ENCODE measurements around the gene KRT1.

DNA sequence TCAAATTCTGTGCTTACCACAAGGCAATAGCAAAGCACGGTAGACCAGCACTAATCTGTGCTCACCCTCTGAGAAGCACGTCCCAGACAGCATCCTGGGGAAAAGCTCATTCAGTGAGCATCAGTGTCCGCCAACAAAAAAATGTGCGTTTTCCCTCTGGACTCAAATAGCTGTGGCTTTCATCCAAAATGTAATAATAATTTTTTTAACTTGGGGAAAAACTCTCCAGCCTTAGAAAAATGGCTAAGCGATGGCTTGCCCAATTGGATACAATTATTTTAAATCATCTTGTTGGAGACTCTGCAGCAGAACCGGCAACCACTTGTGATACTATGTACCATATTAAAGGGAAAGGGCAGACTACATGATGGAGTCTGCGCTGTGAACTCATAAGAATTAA lies 24.3 kb upstream of the KRT1 start:
- TF ChIP-seq, protein P1, sequence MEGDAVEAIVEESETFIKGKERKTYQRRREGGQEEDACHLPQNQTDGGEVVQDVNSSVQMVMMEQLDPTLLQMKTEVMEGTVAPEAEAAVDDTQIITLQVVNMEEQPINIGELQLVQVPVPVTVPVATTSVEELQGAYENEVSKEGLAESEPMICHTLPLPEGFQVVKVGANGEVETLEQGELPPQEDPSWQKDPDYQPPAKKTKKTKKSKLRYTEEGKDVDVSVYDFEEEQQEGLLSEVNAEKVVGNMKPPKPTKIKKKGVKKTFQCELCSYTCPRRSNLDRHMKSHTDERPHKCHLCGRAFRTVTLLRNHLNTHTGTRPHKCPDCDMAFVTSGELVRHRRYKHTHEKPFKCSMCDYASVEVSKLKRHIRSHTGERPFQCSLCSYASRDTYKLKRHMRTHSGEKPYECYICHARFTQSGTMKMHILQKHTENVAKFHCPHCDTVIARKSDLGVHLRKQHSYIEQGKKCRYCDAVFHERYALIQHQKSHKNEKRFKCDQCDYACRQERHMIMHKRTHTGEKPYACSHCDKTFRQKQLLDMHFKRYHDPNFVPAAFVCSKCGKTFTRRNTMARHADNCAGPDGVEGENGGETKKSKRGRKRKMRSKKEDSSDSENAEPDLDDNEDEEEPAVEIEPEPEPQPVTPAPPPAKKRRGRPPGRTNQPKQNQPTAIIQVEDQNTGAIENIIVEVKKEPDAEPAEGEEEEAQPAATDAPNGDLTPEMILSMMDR (IDR thresholded peaks at IDR 0.05; ENCODE audit: insufficient read depth, low read depth, low read length): no peak
- TF ChIP-seq EZH2 (IDR thresholded peaks at IDR 0.05; ENCODE audit: insufficient read depth, low read length): no peak

All from astrocyte (in vitro differentiated cells and primary cell).